HepG2 (cell line): Measurements from ENCODE around the gene FLYWCH1. TPM values are rescaled to one million over a fixed set of nuclear protein-coding genes. Genes with fewer than 3 reads are reported as not detected.
A peak's percentile ranks its signal among the peaks of the same experiment; 100 is the strongest.

Experiments
- ATAC-seq: fragments of 200-7000 bp; cut with Tn5 transposase; 3 replicates; pipeline ENCODE4 v1.9.1; 2020; ENCODE audit warnings: mild to moderate bottlenecking, moderate library complexity
- BruUV-seq: library from RNA; stranded (reverse); fragments of 400-500 nt; replicated peaks from 2 replicates; lab custom pipeline; 2021; lab: Mats Ljungman, UMichigan
- CTCF ChIA-PET: fragments of 300-600 bp; formaldehyde crosslinking; extraction: SDS; loops from one replicate; lab custom pipeline; 2021; ENCODE audit warnings: low total read pairs, inconsistent platforms, low intra/inter-chr PET ratio; lab: Yijun Ruan, JAX
- POLR2A ChIA-PET: fragments of 350-600 bp; sonication (Branson Sonifier 250); formaldehyde crosslinking; loops from one replicate; lab custom pipeline; 2020; ENCODE audit warnings: antibody characterized with exemption, inconsistent platforms; lab: Yijun Ruan, JAX
- DNase-seq: peaks from one replicate; pipeline ENCODE4 v3.0.0-alpha.2; 2015; ENCODE audit warnings: low spot score
- FAIRE-seq: peaks from 3 replicates; lab custom pipeline; 2011; peaks lifted over from hg19 to GRCh38; lab: Jason Lieb, UNC
- H2AFZ ChIP-seq: one replicate; pipeline ENCODE4 v1.6.1; 2011; ENCODE audit warnings: low read length, inconsistent platforms
- H3K27ac ChIP-seq: fragments of 300-600 bp; 3 replicates; pipeline ENCODE4 v1.8.0; 2011; ENCODE audit warnings: mixed run types, mild to moderate bottlenecking, mixed read lengths, low read length, inconsistent platforms; ENCODE audit not compliant: insufficient read depth; ENCODE audit errors: extremely low read length
- H3K27me3 ChIP-seq, 2 experiments: fragments of 200-600 bp in 1 of 2; 2 replicates in 1 of 2; 3 replicates in 1 of 2; pipeline versions ENCODE4 v1.6.0 to v1.8.0; 2011; ENCODE audit warnings: low read length in 2 of 2, mild to moderate bottlenecking in 2 of 2, moderate library complexity in 2 of 2, inconsistent platforms in 1 of 2; ENCODE audit not compliant: insufficient read depth in 2 of 2, control insufficient read depth in 1 of 2
- H3K36me3 ChIP-seq, 2 experiments: fragments of 200-600 bp in 1 of 2; replicated peaks in 1 of 2; 2 replicates in 1 of 2; 3 replicates in 1 of 2; pipeline versions ENCODE4 v1.5.1 to v1.8.0; 2011; ENCODE audit warnings: low read length in 2 of 2, inconsistent platforms in 1 of 2; ENCODE audit not compliant: insufficient read depth in 2 of 2, control insufficient read depth in 1 of 2
- H3K4me1 ChIP-seq: 2 replicates; pipeline ENCODE4 v1.5.1; 2012; ENCODE audit warnings: low read length, inconsistent platforms; ENCODE audit not compliant: insufficient read depth
- H3K4me2 ChIP-seq: 2 replicates; pipeline ENCODE4 v1.6.0; 2011; ENCODE audit warnings: low read depth, low read length, inconsistent platforms
- H3K4me3 ChIP-seq, 3 experiments: fragments of 200-600 bp in 1 of 3; sonication (generic), shearing (Covaris generic) in 1 of 3; replicated peaks in 1 of 3; 2 replicates each; pipeline ENCODE4 v1.5.1; 2011 to 2016; ENCODE audit warnings: low read length in 3 of 3, inconsistent platforms in 2 of 3, low read depth in 2 of 3, mild to moderate bottlenecking in 2 of 3, control low read depth in 1 of 3, mixed read lengths in 1 of 3; ENCODE audit not compliant: insufficient read depth in 1 of 3
- H3K79me2 ChIP-seq: one replicate; pipeline ENCODE4 v1.6.1; 2011; ENCODE audit warnings: low read length, inconsistent platforms; ENCODE audit not compliant: insufficient read depth
- H3K9ac ChIP-seq: 2 replicates; pipeline ENCODE4 v1.6.0; 2011; ENCODE audit warnings: mild to moderate bottlenecking, low read depth, low read length, inconsistent platforms; ENCODE audit not compliant: insufficient read depth
- H3K9me3 ChIP-seq: 2 replicates; pipeline ENCODE4 v1.5.1; 2012; ENCODE audit warnings: mild to moderate bottlenecking, low read length
- H4K20me1 ChIP-seq: 2 replicates; pipeline ENCODE4 v1.6.0; 2011; ENCODE audit warnings: inconsistent platforms, mild to moderate bottlenecking, low read length, moderate library complexity; ENCODE audit not compliant: insufficient read depth
- BCLAF1 ChIP-seq: fragments of 450-650 bp; IDR thresholded peaks from 2 replicates; pipeline ENCODE4 v1.6.1; 2017; ENCODE audit warnings: mild to moderate bottlenecking
- MAFF ChIP-seq: IDR thresholded peaks from 2 replicates; pipeline ENCODE4 v1.6.1; 2011; ENCODE audit warnings: low read depth, low read length, improper control_type of control experiment
- MAFG ChIP-seq: sonication (generic); formaldehyde crosslinking; IDR thresholded peaks from 2 replicates; pipeline ENCODE4 v1.5.1; 2020; ENCODE audit warnings: mild to moderate bottlenecking, missing genetic modification reagents
- MAFK ChIP-seq, 2 experiments: IDR thresholded peaks in 1 of 2; conservative IDR thresholded peaks in 1 of 2; 2 replicates each; pipeline ENCODE4 v1.6.1; 2011; ENCODE audit warnings: improper control_type of control experiment in 2 of 2, low read length in 2 of 2
- NCOA2 ChIP-seq: sonication (generic); formaldehyde crosslinking; IDR thresholded peaks from 2 replicates; pipeline ENCODE4 v1.8.0; 2022; ENCODE audit warnings: inconsistent platforms
- NR2F1 ChIP-seq, 2 experiments: fragments of 450-650 bp in 1 of 2; formaldehyde crosslinking in 1 of 2; IDR thresholded peaks; 2 replicates each; pipeline versions ENCODE4 v1.5.0 to v1.6.1; 2016 to 2020; ENCODE audit warnings: mild to moderate bottlenecking in 1 of 2, missing compliant biosample characterization in 1 of 2, missing genetic modification reagents in 1 of 2, moderate library complexity in 1 of 2
- PAX8 ChIP-seq: sonication (generic); formaldehyde crosslinking; IDR thresholded peaks from 2 replicates; pipeline ENCODE4 v1.8.0; 2022; ENCODE audit warnings: mild to moderate bottlenecking, missing genetic modification reagents, borderline replicate concordance
- SRSF4 ChIP-seq: fragments of 200-400 bp; formaldehyde crosslinking; IDR thresholded peaks from one replicate; pipeline ENCODE4 v1.6.1; 2018; ENCODE audit warnings: mild to moderate bottlenecking, low read depth, low read length, moderate library complexity; ENCODE audit not compliant: poor library complexity, severe bottlenecking
- TEAD2 ChIP-seq: sonication (generic); formaldehyde crosslinking; IDR thresholded peaks from 2 replicates; pipeline ENCODE4 v1.9.0; 2021; ENCODE audit warnings: missing genetic modification reagents
- ZNF558 ChIP-seq: sonication (generic); formaldehyde crosslinking; IDR thresholded peaks from 2 replicates; pipeline ENCODE4 v1.9.0; 2022; ENCODE audit warnings: mild to moderate bottlenecking, missing genetic modification reagents, borderline replicate concordance
- ZNF563 ChIP-seq: sonication (generic); formaldehyde crosslinking; IDR thresholded peaks from 2 replicates; pipeline ENCODE4 v1.8.0; 2022; ENCODE audit warnings: mild to moderate bottlenecking, moderate library complexity, missing genetic modification reagents
- ZNF577 ChIP-seq: sonication (generic); formaldehyde crosslinking; IDR thresholded peaks from 2 replicates; pipeline ENCODE4 v1.4.0; 2020; ENCODE audit warnings: mild to moderate bottlenecking, low read depth, missing genetic modification reagents, borderline replicate concordance
- ZSCAN31 ChIP-seq: sonication (generic); formaldehyde crosslinking; IDR thresholded peaks from 2 replicates; pipeline ENCODE4 v1.5.0; 2020; ENCODE audit warnings: low read depth, mild to moderate bottlenecking, missing genetic modification reagents
- WGBS: methylation state at CpG from one replicate; pipeline ENCODE4 v1.1.6; 2017; ENCODE audit warnings: low lambda C conversion rate; 5-methylcytosine and 5-hydroxymethylcytosine counted together
- in situ Hi-C: cut with HindIII; loops from 2 replicates; pipeline ENCODE4 v1.10.0; 2017; ENCODE audit warnings: low pct_unique_long_range_greater_than_20kb; ENCODE audit not compliant: extremely low pct_ligation_motif_present
- intact Hi-C: fragments of 100-400 bp; cut with micrococcal nuclease; formaldehyde crosslinking; loops from one replicate; pipeline ENCODE4 v1.10.0; 2022; ENCODE audit not compliant: unreplicated experiment
- polyA plus RNA-seq, 8 experiments: library from polyadenylated mRNA; depleted of rRNA in 3 of 8; stranded (reverse) in 7 of 8; unstranded in 1 of 8; fragments of >200 nt; fragmentation: Illumina TruSeq in 4 of 8; extraction: Trizol in 4 of 8; gene quantifications; 2 replicates each; pipeline versions ENCODE4 v1.2.1 to v1.2.3, GENCODE V29; 2011 to 2016; ENCODE audit warnings: low read depth in 4 of 8, missing spikeins in 1 of 8, mixed read lengths in 1 of 8; ENCODE audit not compliant: insufficient read depth in 1 of 8
- total RNA-seq, 5 experiments: library from RNA; depleted of rRNA; stranded (reverse); fragments of >200 nt; fragmentation: Illumina TruSeq; extraction: Trizol; gene quantifications; 2 replicates each; pipeline ENCODE4 v1.2.3, GENCODE V29; 2016; ENCODE audit warnings: low read depth in 1 of 5
- TF ChIP-seq, protein P1 (sequence below): sonication (generic); formaldehyde crosslinking; IDR thresholded peaks from 2 replicates; pipeline ENCODE4 v1.5.0; 2020; ENCODE audit warnings: missing genetic modification reagents
- TF ChIP-seq, protein P2 (sequence below): sonication (generic); formaldehyde crosslinking; IDR thresholded peaks from 2 replicates; pipeline ENCODE4 v1.4.0; 2020; ENCODE audit warnings: missing genetic modification reagents

FLYWCH1 gene
- total and polyA plus RNA-seq, 2 of the 13 experiments (the other 11 are each of a cell fraction or from before 2014, with no cell fraction given): 7.3 to 12.4 TPM

DNA sequence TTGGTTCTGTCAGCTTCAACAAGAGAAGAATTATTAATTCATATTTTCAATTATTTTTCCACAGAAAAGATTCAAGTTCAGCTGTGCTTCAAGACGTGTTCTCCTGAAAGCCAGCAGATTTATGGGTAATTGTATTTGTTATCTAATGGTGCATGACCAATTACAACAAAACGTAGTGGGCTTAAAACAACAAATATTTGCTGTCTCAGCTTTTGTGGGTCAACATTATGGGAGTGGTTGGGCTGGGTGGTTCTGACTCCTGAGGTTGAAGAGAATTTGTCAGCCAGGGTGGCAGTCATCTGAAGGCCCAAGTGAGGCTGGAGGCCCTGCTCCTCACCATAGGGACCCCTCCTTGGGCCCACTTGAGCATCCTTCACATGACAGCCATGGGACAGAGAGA is 28.2 kb downstream of the FLYWCH1 start:
- Histone ChIP-seq H3K79me2 (no peaks in the 10 kb centered on the region), H3K4me2 (no peak overlapping the region), H3K4me3 (no peak overlapping the region), H3K9me3 (no peaks in the 10 kb centered on the region), H3K36me3 (peaks cover 5 to 34% of the 10 kb centered on the region in 2 experiments; a peak in 4 of 5 replicates), H3K27me3 (no peaks in the 10 kb centered on the region), H4K20me1 (no peaks in the 10 kb centered on the region), H3K9ac (no peak overlapping the region), H3K4me1 (no peaks in the 10 kb centered on the region), H2AFZ (no peak overlapping the region), H3K27ac (no peak overlapping the region)
- BruUV-seq: no TSS peak
- WGBS: 95% methylated on average over 2 of the region's 2 CpGs
- in situ Hi-C loops: no loop called here
- intact Hi-C loops: no loop called here
- DNase-seq (no peak), ATAC-seq (no peak), FAIRE-seq (no peak)
- POLR2A ChIA-PET: no interaction called here
- TF ChIP-seq MAFG (CRISPR knock-in tag): no peak
- no peak for TF ChIP-seq NCOA2 (CRISPR knock-in tag)
- TF ChIP-seq MAFF: peak; percentile 55
- TF ChIP-seq ZNF558: no peak
- peak; percentile 59 to 77 for TF ChIP-seq MAFK (conservative IDR thresholded peaks at IDR 0.05 in 1 of 2, IDR thresholded peaks at IDR 0.05 in 1 of 2; ENCODE audit: low read length in 2 of 2)
- no peak for TF ChIP-seq ZNF563 (CRISPR knock-in tag)
- CTCF ChIA-PET: no interaction called here

GRCh38 chr16:2942045-2942444 is 30.3 kb downstream of the FLYWCH1 start:
- in situ Hi-C loops: no loop called here
- CTCF ChIA-PET: no interaction called here
- TF ChIP-seq ZSCAN31 (CRISPR knock-in tag) (no peak), TEAD2 (CRISPR knock-in tag) (no peak), NR2F1 (CRISPR knock-in tag; IDR thresholded peaks at IDR 0.05) (no peak), ZNF577 (CRISPR knock-in tag) (no peak), PAX8 (CRISPR knock-in tag) (no peak), BCLAF1 (no peak), SRSF4 (no peak)
- TF ChIP-seq, protein P1, sequence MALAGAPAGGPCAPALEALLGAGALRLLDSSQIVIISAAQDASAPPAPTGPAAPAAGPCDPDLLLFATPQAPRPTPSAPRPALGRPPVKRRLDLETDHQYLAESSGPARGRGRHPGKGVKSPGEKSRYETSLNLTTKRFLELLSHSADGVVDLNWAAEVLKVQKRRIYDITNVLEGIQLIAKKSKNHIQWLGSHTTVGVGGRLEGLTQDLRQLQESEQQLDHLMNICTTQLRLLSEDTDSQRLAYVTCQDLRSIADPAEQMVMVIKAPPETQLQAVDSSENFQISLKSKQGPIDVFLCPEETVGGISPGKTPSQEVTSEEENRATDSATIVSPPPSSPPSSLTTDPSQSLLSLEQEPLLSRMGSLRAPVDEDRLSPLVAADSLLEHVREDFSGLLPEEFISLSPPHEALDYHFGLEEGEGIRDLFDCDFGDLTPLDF (CRISPR knock-in tag): no peak
- TF ChIP-seq, protein P2, sequence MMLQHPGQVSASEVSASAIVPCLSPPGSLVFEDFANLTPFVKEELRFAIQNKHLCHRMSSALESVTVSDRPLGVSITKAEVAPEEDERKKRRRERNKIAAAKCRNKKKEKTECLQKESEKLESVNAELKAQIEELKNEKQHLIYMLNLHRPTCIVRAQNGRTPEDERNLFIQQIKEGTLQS (CRISPR knock-in tag): no peak

More at GRCh38 chr16:2942045-2942444, 30.3 kb downstream of the FLYWCH1 start:
- Histone ChIP-seq H3K27me3 (no peaks in the 10 kb centered on the region), H3K9me3 (no peaks in the 10 kb centered on the region), H3K4me2 (no peak overlapping the region), H4K20me1 (no peaks in the 10 kb centered on the region), H3K36me3 (peaks cover 5 to 34% of the 10 kb centered on the region in 2 experiments; a peak in 4 of 5 replicates), H3K4me3 (no peak overlapping the region), H3K27ac (no peak overlapping the region), H3K4me1 (no peaks in the 10 kb centered on the region), H3K79me2 (no peaks in the 10 kb centered on the region), H3K9ac (no peak overlapping the region), H2AFZ (no peak overlapping the region)
- POLR2A ChIA-PET: interaction anchor here (0.7 kb wide), 1 partner anchor 15 kb away, joined by 4 read pairs; no protein-coding TSS in a partner anchor
- WGBS: 94% methylated on average over 4 of the region's 4 CpGs
- intact Hi-C loops: no loop called here
- no TSS peak for BruUV-seq
- FAIRE-seq (no peak), ATAC-seq (no peak), DNase-seq (no peak)
